Ovary (tissue), 3 donors: ENCODE results near the gene APBB2.

ENCODE experiments used
- CTCF ChIP-seq, 3 donors: fragments of 450-650 bp in 2 of 3; fragments of 200-600 bp in 1 of 3; IDR thresholded peaks; one replicate each; pipeline versions ENCODE4 v1.5.1 to v1.8.0; 2016 to 2022; ENCODE audit warnings: antibody characterized with exemption in 3 of 3, mild to moderate bottlenecking in 1 of 3
- EP300 ChIP-seq: sonication (generic); formaldehyde crosslinking; IDR thresholded peaks from one replicate; pipeline ENCODE4 v1.6.1; 2017; ENCODE audit warnings: antibody characterized with exemption
- POLR2A ChIP-seq: fragments of 450-650 bp; IDR thresholded peaks from one replicate; pipeline ENCODE4 v1.6.1; 2017; ENCODE audit warnings: antibody characterized with exemption, mild to moderate bottlenecking, moderate library complexity
- donor health status: DM: no; HTN: no; CAD: no.

GRCh38 chr4:41257257-41257901 lies 43.0 kb upstream of the APBB2 start:
- no peak for TF ChIP-seq CTCF (IDR thresholded peaks at IDR 0.05)
- no peak for TF ChIP-seq POLR2A
- no peak for TF ChIP-seq EP300
